T-helper 2 cell treated with Interferon-gamma antibody and Interleukin-4, amounts not matched to agents 5 μg/mL and 100 μg/mL, for 36 hours (primary cell): ENCODE data around the gene HTT.
"Not testable (repeated sequence)": the region's sequence is repeated elsewhere in the genome, so short reads cannot be mapped to it uniquely, and the experiment has no call there.

Source experiments
- DNase-seq: peaks from one replicate; pipeline ENCODE4 v3.0.0; 2021; ENCODE audit warnings: low spot score
- H3K27ac Mint-ChIP-seq: one replicate; pipeline ENCODE4 v1.8.0; 2021; ENCODE audit warnings: mild to moderate bottlenecking, mixed read lengths
- H3K27me3 Mint-ChIP-seq: one replicate; pipeline ENCODE4 v1.8.0; 2021; ENCODE audit warnings: low read depth, mixed read lengths
- H3K36me3 Mint-ChIP-seq: one replicate; pipeline ENCODE4 v1.8.0; 2021; ENCODE audit warnings: low read depth, mixed read lengths
- H3K4me1 Mint-ChIP-seq: one replicate; pipeline ENCODE4 v1.8.0; 2021; ENCODE audit warnings: low read depth, mixed read lengths
- H3K4me3 Mint-ChIP-seq: one replicate; pipeline ENCODE4 v1.8.0; 2022; ENCODE audit warnings: mild to moderate bottlenecking, moderate library complexity, mixed read lengths
- H3K9me3 Mint-ChIP-seq: one replicate; pipeline ENCODE4 v1.8.0; 2021; ENCODE audit warnings: mixed read lengths

HTT gene

GRCh38 chr4:3040452-3041191 is 33.9 kb upstream of the HTT start:
- Mint-ChIP-seq H3K27me3 (no peaks in the 10 kb centered on the region), H3K4me3 (peak overlapping the region; percentile 86), H3K36me3 (peaks cover 5% of the 10 kb centered on the region), H3K27ac (peak overlapping the region; percentile 91), H3K4me1 (peaks cover 49% of the 10 kb centered on the region), H3K9me3 (peaks cover 6% of the 10 kb centered on the region)
- no peak for DNase-seq

GRCh38 chr4:3041192-3042142 is 33.0 kb upstream of the HTT start:
- no peaks in the 10 kb centered on the region for H3K27me3 Mint-ChIP-seq
- H3K9me3 Mint-ChIP-seq, result peaks cover 11% of the 10 kb centered on the region
- H3K36me3 Mint-ChIP-seq, result peaks cover 12% of the 10 kb centered on the region
- H3K4me1 Mint-ChIP-seq, result peaks cover 55% of the 10 kb centered on the region
- H3K4me3 Mint-ChIP-seq, result peak overlapping the region; percentile 86
- H3K27ac Mint-ChIP-seq, result peak overlapping the region; percentile 91
- peak; percentile 30 for DNase-seq

DNA sequence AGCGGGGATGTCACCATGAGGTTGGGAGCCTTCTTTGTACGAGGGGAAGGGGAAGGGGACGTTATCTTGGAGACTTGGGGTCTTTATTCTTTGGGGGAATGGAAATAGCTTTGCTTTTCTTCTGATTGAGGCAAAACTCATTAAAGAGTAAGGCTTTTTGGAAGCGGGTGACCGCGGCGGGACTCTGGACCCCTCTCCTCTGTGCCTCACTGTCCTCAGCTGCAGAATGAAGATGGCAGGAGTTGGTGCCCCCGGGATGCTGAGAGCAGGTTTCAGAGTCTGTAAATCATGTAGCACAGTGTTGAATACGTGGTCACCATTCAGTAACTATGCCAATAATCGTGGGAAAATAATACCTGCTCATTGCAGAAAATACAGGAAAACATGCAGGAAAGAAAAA is 32.3 kb upstream of the HTT start:
- Mint-ChIP-seq H3K36me3 (peaks cover 12% of the 10 kb centered on the region), H3K27ac (peak overlapping the region; percentile 91), H3K9me3 (peaks cover 11% of the 10 kb centered on the region), H3K4me3 (peak overlapping the region; percentile 86), H3K4me1 (peaks cover 50% of the 10 kb centered on the region), H3K27me3 (no peaks in the 10 kb centered on the region)
- DNase-seq, result no peak

- peaks cover 11% of the 10 kb centered on the region for H3K9me3 Mint-ChIP-seq
- H3K27ac Mint-ChIP-seq, result no peak overlapping the region
- H3K4me3 Mint-ChIP-seq, result no peak overlapping the region
Measured at GRCh38 chr4:3043282-3044020, 31.0 kb upstream of the HTT start.

GRCh38 chr4:3044870-3045819 is 29.3 kb upstream of the HTT start:
- peaks cover 14% of the 10 kb centered on the region for H3K36me3 Mint-ChIP-seq
- H3K9me3 Mint-ChIP-seq, result peaks cover 11% of the 10 kb centered on the region
- H3K4me1 Mint-ChIP-seq, result peaks cover 49% of the 10 kb centered on the region
- DNase-seq, result peak; percentile 70
- peak overlapping the region; percentile 50 for H3K4me3 Mint-ChIP-seq
- peak overlapping the region; percentile 81 for H3K27ac Mint-ChIP-seq
- peaks cover 2% of the 10 kb centered on the region for H3K27me3 Mint-ChIP-seq

More at GRCh38 chr4:3043282-3044020, 31.0 kb upstream of the HTT start:
- DNase-seq, result no peak
- peaks cover 48% of the 10 kb centered on the region for H3K4me1 Mint-ChIP-seq
- peaks cover 12% of the 10 kb centered on the region for H3K36me3 Mint-ChIP-seq
- H3K27me3 Mint-ChIP-seq, result no peaks in the 10 kb centered on the region

DNA sequence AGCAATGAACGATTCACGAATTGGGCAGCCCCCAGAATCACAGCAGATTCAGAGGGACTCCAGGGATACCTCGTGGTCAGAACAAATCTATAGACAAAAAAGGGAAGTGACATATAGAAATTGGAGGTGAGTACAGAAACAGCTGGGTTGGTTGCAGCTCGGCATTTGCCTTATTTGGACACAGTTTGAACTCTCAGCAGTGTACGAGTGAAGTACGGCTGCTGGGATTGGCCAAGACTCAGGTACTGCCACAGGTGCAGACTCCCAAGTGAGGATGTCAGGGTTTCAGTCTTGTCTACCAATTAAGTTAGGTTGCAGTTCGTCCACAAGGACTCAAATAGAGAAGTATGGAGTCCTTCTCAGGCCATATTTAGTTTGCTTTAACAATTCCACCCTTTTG is 28.3 kb upstream of the HTT start:
- H3K27ac Mint-ChIP-seq, result no peak overlapping the region
- peaks cover 46% of the 10 kb centered on the region for H3K4me1 Mint-ChIP-seq
- no peak overlapping the region for H3K4me3 Mint-ChIP-seq

GRCh38 chr4:3046623-3047022 is 27.9 kb upstream of the HTT start:
- Mint-ChIP-seq H3K27me3 (peaks cover 4% of the 10 kb centered on the region), H3K4me1 (peaks cover 46% of the 10 kb centered on the region), H3K36me3 (peaks cover 14% of the 10 kb centered on the region), H3K4me3 (no peak overlapping the region), H3K27ac (peak overlapping the region; percentile 36), H3K9me3 (peaks cover 11% of the 10 kb centered on the region)
- DNase-seq, result no peak

More for the DNA sequence above, 28.3 kb upstream of the HTT start:
- Mint-ChIP-seq H3K36me3 (peaks cover 14% of the 10 kb centered on the region), H3K9me3 (peaks cover 11% of the 10 kb centered on the region), H3K27me3 (peaks cover 2% of the 10 kb centered on the region)
- no peak for DNase-seq

GRCh38 chr4:3047464-3048286 is 26.8 kb upstream of the HTT start:
- H3K4me1 Mint-ChIP-seq, result peaks cover 36% of the 10 kb centered on the region

GRCh38 chr4:3051141-3051897 is 23.2 kb upstream of the HTT start:
- Mint-ChIP-seq H3K4me1 (peaks cover 12% of the 10 kb centered on the region), H3K36me3 (peaks cover 13% of the 10 kb centered on the region), H3K9me3 (peaks cover 24% of the 10 kb centered on the region)
- H3K27ac Mint-ChIP-seq, H3K4me3 Mint-ChIP-seq, H3K27me3 Mint-ChIP-seq, DNase-seq: not testable (repeated sequence)

More at GRCh38 chr4:3047464-3048286, 26.8 kb upstream of the HTT start:
- Mint-ChIP-seq H3K27ac (peak overlapping the region; percentile 82), H3K36me3 (peaks cover 14% of the 10 kb centered on the region), H3K4me3 (peak overlapping the region; percentile 65), H3K27me3 (peaks cover 8% of the 10 kb centered on the region), H3K9me3 (peaks cover 19% of the 10 kb centered on the region)
- peak; percentile 83 for DNase-seq

DNA sequence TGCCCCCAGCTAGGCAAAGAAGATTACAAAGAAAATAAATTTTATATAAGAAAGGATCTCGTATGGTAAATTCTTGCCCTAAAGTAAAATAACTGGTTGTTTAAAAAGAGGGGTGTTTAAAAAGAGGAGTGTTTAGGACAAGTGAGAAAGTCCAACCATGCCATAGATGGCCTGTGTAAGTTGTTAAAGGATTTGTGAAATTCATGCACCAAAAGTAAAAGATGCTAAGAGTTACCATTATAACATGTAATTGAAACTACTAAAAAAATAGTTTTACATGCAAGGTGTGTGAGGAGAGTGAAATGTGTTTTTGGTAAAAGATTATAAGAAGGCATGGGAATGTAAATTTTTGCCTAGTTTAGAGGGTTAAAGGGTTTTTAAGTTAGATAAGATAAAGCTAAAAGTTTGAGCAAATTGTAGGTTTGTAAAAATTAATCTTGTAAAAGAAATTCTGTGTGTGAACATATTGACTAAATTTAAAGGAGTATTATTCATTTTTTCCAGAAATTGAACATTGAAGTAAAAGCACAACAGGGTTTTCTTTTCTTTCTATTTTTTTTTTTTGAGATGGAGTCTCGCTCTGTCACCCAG is 20.2 kb upstream of the HTT start:
- DNase-seq, result no peak
- Mint-ChIP-seq H3K36me3 (peaks cover 13% of the 10 kb centered on the region), H3K9me3 (peaks cover 35% of the 10 kb centered on the region), H3K27ac (no peak overlapping the region), H3K27me3 (peaks cover 6% of the 10 kb centered on the region), H3K4me3 (no peak overlapping the region), H3K4me1 (peaks cover 1% of the 10 kb centered on the region)

- Mint-ChIP-seq H3K9me3 (peaks cover 21% of the 10 kb centered on the region), H3K4me3 (no peak overlapping the region), H3K27me3 (peaks cover 2% of the 10 kb centered on the region), H3K4me1 (peaks cover 1% of the 10 kb centered on the region), H3K27ac (no peak overlapping the region), H3K36me3 (peaks cover 10% of the 10 kb centered on the region)
- DNase-seq, result no peak
Measured at GRCh38 chr4:3059943-3060342, 14.5 kb upstream of the HTT start.
